Testis (tissue), 3 donors: ENCODE results near the gene CTPS2. TPM values are rescaled to one million over a fixed set of nuclear protein-coding genes. Genes with fewer than 3 reads are reported as not detected.

Experiments used
- DNase-seq: peaks from one replicate; pipeline ENCODE4 v3.0.0-alpha.2; 2019
- H3K27ac ChIP-seq, 2 donors: fragments of 200-600 bp; sonication (generic); one replicate each; pipeline ENCODE4 v1.5.1; 2019
- H3K27me3 ChIP-seq: fragments of 200-600 bp; sonication (generic); one replicate; pipeline ENCODE4 v1.5.1; 2019
- H3K36me3 ChIP-seq: fragments of 200-600 bp; sonication (generic); one replicate; pipeline ENCODE4 v1.5.1; 2017; ENCODE audit warnings: low read depth; ENCODE audit errors: missing control alignments
- H3K4me1 ChIP-seq: fragments of 200-600 bp; sonication (generic); one replicate; pipeline ENCODE4 v1.5.1; 2019
- H3K4me3 ChIP-seq, 2 donors: fragments of 200-600 bp; sonication (generic); one replicate each; pipeline ENCODE4 v1.5.1; 2017 to 2019
- H3K9me3 ChIP-seq: fragments of 200-600 bp; sonication (generic); one replicate; pipeline ENCODE4 v1.5.1; 2017
- CTCF ChIP-seq, 3 experiments: fragments of 450-650 bp in 2 of 3; fragments of 200-600 bp in 1 of 3; sonication (generic) in 1 of 3; IDR thresholded peaks; one replicate each; pipeline ENCODE4 v1.5.1; 2016 to 2019; ENCODE audit warnings: antibody characterized with exemption in 3 of 3, mild to moderate bottlenecking in 2 of 3, moderate library complexity in 1 of 3
- POLR2A ChIP-seq: fragments of 450-650 bp; IDR thresholded peaks from one replicate; pipeline ENCODE4 v1.6.1; 2017; ENCODE audit warnings: antibody characterized with exemption, mild to moderate bottlenecking, moderate library complexity
- WGBS, 2 donors: methylation state at CpG; one replicate each; pipeline ENCODE4 v1.1.5; 2018; 5-methylcytosine and 5-hydroxymethylcytosine counted together
- intact Hi-C: fragments of 100-400 bp; cut with DNase I; formaldehyde crosslinking; loops from one replicate; pipeline ENCODE4 v1.15.1; 2023; ENCODE audit warnings: low total_unique reads
- polyA plus RNA-seq: library from polyadenylated mRNA; stranded (reverse); fragments of 350-450 nt; fragmentation: Illumina TruSeq; extraction: RNeasy Lipid Tissue Mini Kit (QIAGEN cat#74804); gene quantifications from one replicate; pipeline ENCODE4 v1.2.3, GENCODE V29; 2014; ENCODE audit warnings: low read depth, low replicate concordance; ENCODE audit not compliant: insufficient read depth
- total RNA-seq, 2 donors: library from RNA; depleted of rRNA; stranded (reverse); fragments of >200 nt; gene quantifications; one replicate each; pipeline ENCODE4 v1.2.3, GENCODE V29; 2016

Gene CTPS2
- total and polyA plus RNA-seq, 3 donors from 2014 or later = 3.2 to 9.7 (median 9.5) TPM

- intact Hi-C loops = no loop called here
- DNase-seq = no peak
- H3K36me3 ChIP-seq = no peaks in the 10 kb centered on the region
- no peaks in the 10 kb centered on the region for H3K27me3 ChIP-seq
- no peak overlapping the region for H3K4me3 ChIP-seq
- no peaks in the 10 kb centered on the region for H3K4me1 ChIP-seq
- no peaks in the 10 kb centered on the region for H3K9me3 ChIP-seq
- WGBS, 2 donors = 76 to 79% methylated on average over 2 of the region's 2 CpGs
- H3K27ac ChIP-seq = no peak overlapping the region
- TF ChIP-seq CTCF (IDR thresholded peaks at IDR 0.05) (no peak), POLR2A (no peak)
These were observed 50.1 kb downstream of the CTPS2 start for GRCh38 chrX:16662402-16662801.

- H3K36me3 ChIP-seq = no peaks in the 10 kb centered on the region
- no peaks in the 10 kb centered on the region for H3K9me3 ChIP-seq
- TF ChIP-seq POLR2A (no peak), CTCF (IDR thresholded peaks at IDR 0.05) (no peak)
- H3K4me3 ChIP-seq = no peak overlapping the region
- H3K27me3 ChIP-seq = no peaks in the 10 kb centered on the region
- 91 to 93% methylated on average over 2 of the region's 2 CpGs for WGBS, 2 donors
- no peaks in the 10 kb centered on the region for H3K4me1 ChIP-seq
- H3K27ac ChIP-seq = no peak overlapping the region
- DNase-seq = no peak
- intact Hi-C loops = no loop called here
These were observed 51.0 kb downstream of the CTPS2 start for GRCh38 chrX:16661495-16661894.

GRCh38 chrX:16659321-16659720 is 53.1 kb downstream of the CTPS2 start:
- Histone ChIP-seq H3K27me3 (no peaks in the 10 kb centered on the region), H3K36me3 (no peaks in the 10 kb centered on the region), H3K27ac (no peak overlapping the region), H3K9me3 (no peaks in the 10 kb centered on the region), H3K4me3 (no peak overlapping the region), H3K4me1 (no peaks in the 10 kb centered on the region)
- no peak for DNase-seq
- intact Hi-C loops = no loop called here
- WGBS, 2 donors = 86 to 92% methylated on average over 1 of the region's 1 CpG
- TF ChIP-seq POLR2A (no peak), CTCF (IDR thresholded peaks at IDR 0.05) (no peak)

GRCh38 chrX:16658284-16658683 is 54.2 kb downstream of the CTPS2 start:
- H3K36me3 ChIP-seq = no peaks in the 10 kb centered on the region
- WGBS, 2 donors = 97 to 100% methylated on average over 2 of the region's 2 CpGs

More at GRCh38 chrX:16658284-16658683, 54.2 kb downstream of the CTPS2 start:
- Histone ChIP-seq H3K27ac (no peak overlapping the region), H3K27me3 (no peaks in the 10 kb centered on the region), H3K4me3 (no peak overlapping the region), H3K9me3 (no peaks in the 10 kb centered on the region), H3K4me1 (no peaks in the 10 kb centered on the region)
- TF ChIP-seq CTCF (IDR thresholded peaks at IDR 0.05) = no peak
- TF ChIP-seq POLR2A = no peak
- DNase-seq = no peak
- intact Hi-C loops = no loop called here
